Peyer's patch (tissue), 4 donors: ENCODE data around the gene PDCD2L. TPM values are rescaled to one million over a fixed set of nuclear protein-coding genes. Genes with fewer than 3 reads are reported as not detected.
"Not testable (repeated sequence)": the region's sequence is repeated elsewhere in the genome, so short reads cannot be mapped to it uniquely, and the experiment has no call there.

ENCODE experiments used
- DNase-seq, 3 donors: peaks; one replicate each; pipeline ENCODE4 v3.0.0-alpha.2; 2017 to 2019
- H3K27ac ChIP-seq, 4 donors: fragments of 200-600 bp; sonication (generic); one replicate each; pipeline ENCODE4 v1.5.1; 2016 to 2019
- H3K27me3 ChIP-seq, 2 donors: fragments of 200-600 bp; sonication (generic); one replicate each; pipeline ENCODE4 v1.5.1; 2019
- H3K36me3 ChIP-seq, 3 donors: fragments of 200-600 bp; sonication (generic); one replicate each; pipeline ENCODE4 v1.5.1; 2016 to 2019
- H3K4me1 ChIP-seq, 4 donors: fragments of 200-600 bp; sonication (generic); one replicate each; pipeline ENCODE4 v1.5.1; 2016 to 2019
- H3K4me3 ChIP-seq, 4 donors: fragments of 200-600 bp; sonication (generic); 1 replicate in 3 of 4; 2 replicates in 1 of 4; pipeline ENCODE4 v1.5.1; 2016 to 2019; ENCODE audit warnings: mild to moderate bottlenecking in 1 of 4
- H3K9me3 ChIP-seq, 4 donors: fragments of 200-600 bp; sonication (generic); one replicate each; pipeline ENCODE4 v1.5.1; 2016 to 2019; ENCODE audit warnings: mild to moderate bottlenecking in 1 of 4
- CTCF ChIP-seq, 6 experiments: fragments of 450-650 bp in 4 of 6; fragments of 200-600 bp in 2 of 6; sonication (generic) in 1 of 6; IDR thresholded peaks; one replicate each; pipeline ENCODE4 v1.5.1; 2017 to 2019; ENCODE audit warnings: antibody characterized with exemption in 6 of 6, mild to moderate bottlenecking in 3 of 6, moderate library complexity in 1 of 6
- POLR2A ChIP-seq, 2 donors: fragments of 450-650 bp; IDR thresholded peaks; one replicate each; pipeline ENCODE4 v1.5.1; 2017; ENCODE audit warnings: antibody characterized with exemption in 2 of 2, mild to moderate bottlenecking in 2 of 2, moderate library complexity in 2 of 2
- total RNA-seq, 4 donors: library from RNA; depleted of rRNA; stranded (reverse); fragments of >200 nt; gene quantifications; one replicate each; pipeline ENCODE4 v1.1.0, GENCODE V29; 2016

PDCD2L gene
- total RNA-seq, 4 donors from 2014 or later: 8.6 to 14.0 (median 10.3) TPM

- Histone ChIP-seq H3K4me3 (no peak overlapping the region), H3K27ac (no peak overlapping the region), H3K9me3 (no peaks in the 10 kb centered on the region), H3K4me1 (no peaks in the 10 kb centered on the region), H3K36me3 (peaks cover 0 to 62% (median 0%) of the 10 kb centered on the region in 3 donors), H3K27me3 (no peaks in the 10 kb centered on the region)
- no peak for DNase-seq
- TF ChIP-seq CTCF (IDR thresholded peaks at IDR 0.05) (no peak), POLR2A (IDR thresholded peaks at IDR 0.05) (no peak)
Observed at GRCh38 chr19:34399886-34400285, 4.3 kb upstream of the PDCD2L start.

GRCh38 chr19:34400844-34401243 is 3.4 kb upstream of the PDCD2L start:
- not testable (repeated sequence) for DNase-seq, H3K4me3 ChIP-seq, H3K9me3 ChIP-seq, H3K27ac ChIP-seq, H3K27me3 ChIP-seq, H3K4me1 ChIP-seq
- H3K36me3 ChIP-seq: peaks cover 0 to 53% (median 0%) of the 10 kb centered on the region in 3 donors

- DNase-seq: no peak
- TF ChIP-seq CTCF (IDR thresholded peaks at IDR 0.05) (no peak), POLR2A (IDR thresholded peaks at IDR 0.05) (no peak)
- peaks cover 0 to 40% (median 0%) of the 10 kb centered on the region in 3 donors for H3K36me3 ChIP-seq
- H3K27ac ChIP-seq: no peak overlapping the region
- no peaks in the 10 kb centered on the region for H3K4me1 ChIP-seq
- no peaks in the 10 kb centered on the region for H3K27me3 ChIP-seq
- H3K9me3 ChIP-seq: no peaks in the 10 kb centered on the region
- no peak overlapping the region for H3K4me3 ChIP-seq
Observed at GRCh38 chr19:34402074-34402600, 2.1 kb upstream of the PDCD2L start.

- Histone ChIP-seq H3K4me3 (peak overlapping the region; percentile 64 to 99 (median 92)), H3K4me1 (no peaks in the 10 kb centered on the region), H3K9me3 (no peaks in the 10 kb centered on the region), H3K36me3 (peaks cover 0 to 24% (median 0%) of the 10 kb centered on the region in 3 donors), H3K27ac (peak overlapping the region in 3 of 4 donors; percentile 38 to 86 (median 51)), H3K27me3 (no peaks in the 10 kb centered on the region)
- DNase-seq: no peak
- no peak for TF ChIP-seq POLR2A (IDR thresholded peaks at IDR 0.05)
- TF ChIP-seq CTCF (IDR thresholded peaks at IDR 0.05): no peak
Observed at GRCh38 chr19:34403784-34404108, 453 bp upstream of the PDCD2L start.

- Histone ChIP-seq H3K4me3 (no peak overlapping the region), H3K9me3 (no peaks in the 10 kb centered on the region), H3K36me3 (peaks cover 0 to 5% (median 0%) of the 10 kb centered on the region in 3 donors), H3K4me1 (no peaks in the 10 kb centered on the region), H3K27me3 (no peaks in the 10 kb centered on the region), H3K27ac (no peak overlapping the region)
- DNase-seq: no peak
- TF ChIP-seq CTCF (IDR thresholded peaks at IDR 0.05) (no peak), POLR2A (IDR thresholded peaks at IDR 0.05) (no peak)
Observed at GRCh38 chr19:34405892-34406660, 1.9 kb downstream of the PDCD2L start.

- Histone ChIP-seq H3K36me3 (peaks cover 0 to 5% (median 0%) of the 10 kb centered on the region in 3 donors), H3K27me3 (no peaks in the 10 kb centered on the region), H3K4me1 (no peaks in the 10 kb centered on the region), H3K27ac (no peak overlapping the region), H3K4me3 (no peak overlapping the region), H3K9me3 (no peaks in the 10 kb centered on the region)
- no peak for TF ChIP-seq CTCF (IDR thresholded peaks at IDR 0.05)
- TF ChIP-seq POLR2A (IDR thresholded peaks at IDR 0.05): no peak
- DNase-seq: no peak
Observed at GRCh38 chr19:34408411-34408810, 4.2 kb downstream of the PDCD2L start.
